ENCODE data around the gene STON1. TPM values are rescaled to one million over a fixed set of nuclear protein-coding genes. Genes with fewer than 3 reads are reported as not detected.
"Not testable (repeated sequence)": the region's sequence is repeated elsewhere in the genome, so short reads cannot be mapped to it uniquely, and the experiment has no call there.

Gene STON1
- total and polyA plus RNA-seq, 3 experiments from 2014 or later = 0.28 to 1.4 (median 0.89) TPM

DNA sequence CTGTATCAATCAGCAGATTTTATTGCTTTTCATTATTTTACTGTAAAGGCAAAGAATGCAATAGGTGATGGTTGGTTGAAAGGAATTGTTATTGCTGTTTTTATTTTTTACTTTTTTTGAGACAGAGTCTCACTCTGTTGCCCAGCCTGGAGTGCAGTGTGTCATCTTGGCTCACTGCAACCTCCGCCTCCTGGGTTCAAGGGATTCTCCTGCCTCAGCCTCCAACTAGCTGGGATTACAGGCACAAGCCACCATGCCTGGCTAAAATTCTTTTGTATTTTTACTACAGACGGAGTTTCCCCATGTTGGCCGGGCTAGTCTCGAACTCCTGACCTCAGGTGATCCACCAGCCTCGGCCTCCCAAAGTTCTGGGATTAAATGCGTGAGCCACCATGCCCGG lies 66.8 kb downstream of the STON1 start:
- H3K4me3 Mint-ChIP-seq; H3K27me3 Mint-ChIP-seq; H3K4me1 ChIP-seq (ENCODE audit: insufficient read depth, low read length); H3K27me3 ChIP-seq (ENCODE audit: insufficient read depth, low read length, poor library complexity, severe bottlenecking); POLR2A ChIA-PET; DNase-seq; H3K4me1 Mint-ChIP-seq; H3K4me3 ChIP-seq (ENCODE audit: low read length); H3K9me3 ChIP-seq (ENCODE audit: low read length); H3K27ac Mint-ChIP-seq; CTCF ChIA-PET; H3K9me3 Mint-ChIP-seq; H3K36me3 Mint-ChIP-seq; H3K27ac ChIP-seq (ENCODE audit: low read depth, low read length); H3K36me3 ChIP-seq (ENCODE audit: insufficient read depth, low read length): not testable (repeated sequence)

- Mint-ChIP-seq H3K4me3 (no peak overlapping the region), H3K27ac (no peak overlapping the region), H3K27me3 (no peaks in the 10 kb centered on the region), H3K9me3 (no peaks in the 10 kb centered on the region), H3K4me1 (no peaks in the 10 kb centered on the region), H3K36me3 (no peaks in the 10 kb centered on the region)
- Histone ChIP-seq H3K4me1 (ENCODE audit: insufficient read depth, low read length) (no peaks in the 10 kb centered on the region), H3K36me3 (ENCODE audit: insufficient read depth, low read length) (no peaks in the 10 kb centered on the region), H3K9me3 (ENCODE audit: low read length) (no peaks in the 10 kb centered on the region), H3K27ac (ENCODE audit: low read depth, low read length) (no peak overlapping the region), H3K4me3 (ENCODE audit: low read length) (no peak overlapping the region), H3K27me3 (ENCODE audit: insufficient read depth, low read length, poor library complexity, severe bottlenecking) (no peaks in the 10 kb centered on the region)
- ChIA-PET CTCF (no interaction called here), POLR2A (no interaction called here)
- no peak for DNase-seq
Observed at GRCh38 chr2:48597492-48597891, 67.5 kb downstream of the STON1 start.

GRCh38 chr2:48600204-48600813 lies 70.4 kb downstream of the STON1 start:
- no peak for DNase-seq
- Mint-ChIP-seq H3K36me3 (no peaks in the 10 kb centered on the region), H3K27ac (no peak overlapping the region), H3K4me3 (no peak overlapping the region), H3K4me1 (no peaks in the 10 kb centered on the region), H3K27me3 (no peaks in the 10 kb centered on the region), H3K9me3 (no peaks in the 10 kb centered on the region)
- POLR2A ChIA-PET = no interaction called here
- CTCF ChIA-PET = interaction anchor here (0.8 kb wide), 1 partner anchor 11 kb away, joined by 3 read pairs; no protein-coding TSS in a partner anchor
- H3K36me3 ChIP-seq (ENCODE audit: insufficient read depth, low read length) = no peaks in the 10 kb centered on the region
- H3K27ac ChIP-seq (ENCODE audit: low read depth, low read length) = no peak overlapping the region
- no peak overlapping the region for H3K4me3 ChIP-seq (ENCODE audit: low read length)
- no peaks in the 10 kb centered on the region for H3K9me3 ChIP-seq (ENCODE audit: low read length)
- H3K4me1 ChIP-seq (ENCODE audit: insufficient read depth, low read length) = no peaks in the 10 kb centered on the region
- no peaks in the 10 kb centered on the region for H3K27me3 ChIP-seq (ENCODE audit: insufficient read depth, low read length, poor library complexity, severe bottlenecking)

DNA sequence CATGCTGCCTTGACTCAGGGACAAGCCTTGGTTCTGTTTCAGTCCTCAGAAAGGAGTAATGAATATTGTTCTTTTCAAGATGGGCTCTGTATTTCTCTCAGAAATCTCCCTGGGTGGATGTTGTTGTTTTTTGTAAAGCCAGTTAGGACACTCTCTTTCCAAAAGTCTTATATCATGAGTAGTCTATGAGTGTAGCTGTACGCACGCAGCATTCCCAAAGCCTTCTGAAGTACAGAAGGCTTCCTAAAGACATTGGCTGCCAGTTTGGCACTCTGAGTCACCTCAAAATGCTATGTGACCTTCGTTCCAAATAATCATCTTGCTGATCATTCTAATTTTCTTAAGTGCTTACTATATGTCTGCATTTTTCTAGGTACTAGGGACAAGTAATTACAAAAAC lies 71.0 kb downstream of the STON1 start:
- no peak overlapping the region for H3K4me3 ChIP-seq (ENCODE audit: low read length)
- Mint-ChIP-seq H3K36me3 (no peaks in the 10 kb centered on the region), H3K4me1 (no peaks in the 10 kb centered on the region), H3K27me3 (no peaks in the 10 kb centered on the region), H3K27ac (no peak overlapping the region), H3K4me3 (no peak overlapping the region), H3K9me3 (no peaks in the 10 kb centered on the region)
- ChIA-PET CTCF (no interaction called here), POLR2A (no interaction called here)
- DNase-seq = no peak
- H3K36me3 ChIP-seq (ENCODE audit: insufficient read depth, low read length) = no peaks in the 10 kb centered on the region
- H3K27me3 ChIP-seq (ENCODE audit: insufficient read depth, low read length, poor library complexity, severe bottlenecking) = no peaks in the 10 kb centered on the region
- H3K4me1 ChIP-seq (ENCODE audit: insufficient read depth, low read length) = no peaks in the 10 kb centered on the region
- no peaks in the 10 kb centered on the region for H3K9me3 ChIP-seq (ENCODE audit: low read length)
- no peak overlapping the region for H3K27ac ChIP-seq (ENCODE audit: low read depth, low read length)

DNA sequence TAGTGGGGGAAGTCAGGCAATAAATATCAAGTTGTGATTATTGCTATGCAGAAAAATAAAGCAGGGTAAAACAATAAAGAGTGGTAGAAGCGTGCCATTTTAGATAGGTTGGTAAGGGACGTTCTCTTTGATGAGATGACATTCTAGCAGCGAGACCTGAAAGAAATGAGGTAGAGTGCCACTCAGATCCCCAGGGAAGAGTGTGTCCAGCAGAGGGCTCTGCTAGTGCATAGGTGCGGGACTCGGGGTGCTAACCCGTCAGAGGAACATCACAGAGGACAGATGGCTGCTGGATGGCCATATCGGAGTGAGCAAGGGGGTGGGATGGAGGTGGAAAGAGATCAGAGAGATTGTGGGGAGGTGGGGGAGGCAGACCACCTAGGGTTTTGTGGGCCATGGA lies 71.4 kb downstream of the STON1 start:
- no peaks in the 10 kb centered on the region for H3K36me3 ChIP-seq (ENCODE audit: insufficient read depth, low read length)
- DNase-seq = no peak
- no peaks in the 10 kb centered on the region for H3K9me3 ChIP-seq (ENCODE audit: low read length)
- Mint-ChIP-seq H3K36me3 (no peaks in the 10 kb centered on the region), H3K4me3 (no peak overlapping the region), H3K27ac (no peak overlapping the region), H3K27me3 (no peaks in the 10 kb centered on the region), H3K9me3 (no peaks in the 10 kb centered on the region), H3K4me1 (no peaks in the 10 kb centered on the region)
- H3K4me3 ChIP-seq (ENCODE audit: low read length) = no peak overlapping the region
- ChIA-PET POLR2A (no interaction called here), CTCF (no interaction called here)
- H3K27me3 ChIP-seq (ENCODE audit: insufficient read depth, low read length, poor library complexity, severe bottlenecking) = no peaks in the 10 kb centered on the region
- no peaks in the 10 kb centered on the region for H3K4me1 ChIP-seq (ENCODE audit: insufficient read depth, low read length)
- H3K27ac ChIP-seq (ENCODE audit: low read depth, low read length) = no peak overlapping the region

GRCh38 chr2:48605482-48606175 lies 75.7 kb downstream of the STON1 start:
- no peaks in the 10 kb centered on the region for H3K9me3 ChIP-seq (ENCODE audit: low read length)
- DNase-seq = no peak
- H3K4me1 ChIP-seq (ENCODE audit: insufficient read depth, low read length) = no peaks in the 10 kb centered on the region
- Mint-ChIP-seq H3K27me3 (peaks cover 3 to 6% of the 10 kb centered on the region in 2 donors), H3K4me3 (no peak overlapping the region), H3K27ac (no peak overlapping the region), H3K9me3 (no peaks in the 10 kb centered on the region), H3K4me1 (no peaks in the 10 kb centered on the region), H3K36me3 (no peaks in the 10 kb centered on the region)
- CTCF ChIA-PET = no interaction called here
- POLR2A ChIA-PET = no interaction called here
- no peak overlapping the region for H3K4me3 ChIP-seq (ENCODE audit: low read length)
- H3K27me3 ChIP-seq (ENCODE audit: insufficient read depth, low read length, poor library complexity, severe bottlenecking) = no peaks in the 10 kb centered on the region
- no peaks in the 10 kb centered on the region for H3K36me3 ChIP-seq (ENCODE audit: insufficient read depth, low read length)
- H3K27ac ChIP-seq (ENCODE audit: low read depth, low read length) = no peak overlapping the region

- Mint-ChIP-seq H3K9me3 (no peaks in the 10 kb centered on the region), H3K36me3 (no peaks in the 10 kb centered on the region), H3K4me1 (no peaks in the 10 kb centered on the region), H3K27me3 (peaks cover 3 to 9% of the 10 kb centered on the region in 2 donors), H3K4me3 (no peak overlapping the region), H3K27ac (no peak overlapping the region)
- H3K36me3 ChIP-seq (ENCODE audit: insufficient read depth, low read length) = no peaks in the 10 kb centered on the region
- no peak overlapping the region for H3K4me3 ChIP-seq (ENCODE audit: low read length)
- DNase-seq = no peak
- no peaks in the 10 kb centered on the region for H3K4me1 ChIP-seq (ENCODE audit: insufficient read depth, low read length)
- H3K9me3 ChIP-seq (ENCODE audit: low read length) = no peaks in the 10 kb centered on the region
- POLR2A ChIA-PET = no interaction called here
- CTCF ChIA-PET = no interaction called here
- no peaks in the 10 kb centered on the region for H3K27me3 ChIP-seq (ENCODE audit: insufficient read depth, low read length, poor library complexity, severe bottlenecking)
- no peak overlapping the region for H3K27ac ChIP-seq (ENCODE audit: low read depth, low read length)
Observed at GRCh38 chr2:48607307-48608014, 77.5 kb downstream of the STON1 start.

DNA sequence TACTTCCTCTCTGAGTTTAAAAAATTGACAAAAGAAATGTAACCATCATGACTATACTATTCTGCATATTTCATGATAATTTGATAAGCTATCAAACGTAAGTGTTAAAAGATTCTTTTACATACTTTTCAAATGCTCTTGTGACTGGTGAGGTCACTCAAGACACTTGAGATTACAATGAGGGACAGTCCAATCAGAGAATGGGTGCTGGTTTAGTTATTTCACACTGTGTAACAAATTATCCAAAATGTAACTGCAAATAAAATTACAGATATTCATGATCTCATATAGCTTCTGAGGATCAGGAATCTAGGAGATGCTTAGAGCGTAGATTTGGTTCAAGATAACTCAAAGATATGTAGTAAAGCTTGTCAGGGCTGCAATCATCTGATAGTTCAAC lies 83.3 kb downstream of the STON1 start:
- Mint-ChIP-seq H3K27me3 (peaks cover 3 to 10% of the 10 kb centered on the region in 2 donors), H3K36me3 (no peaks in the 10 kb centered on the region), H3K27ac (no peak overlapping the region), H3K4me3 (no peak overlapping the region), H3K4me1 (no peaks in the 10 kb centered on the region), H3K9me3 (peaks cover 0 to 3% (median 0%) of the 10 kb centered on the region in 5 donors)
- H3K4me3 ChIP-seq (ENCODE audit: low read length) = no peak overlapping the region
- H3K4me1 ChIP-seq (ENCODE audit: insufficient read depth, low read length) = no peaks in the 10 kb centered on the region
- ChIA-PET POLR2A (no interaction called here), CTCF (no interaction called here)
- no peaks in the 10 kb centered on the region for H3K27me3 ChIP-seq (ENCODE audit: insufficient read depth, low read length, poor library complexity, severe bottlenecking)
- H3K36me3 ChIP-seq (ENCODE audit: insufficient read depth, low read length) = no peaks in the 10 kb centered on the region
- DNase-seq = no peak
- H3K9me3 ChIP-seq (ENCODE audit: low read length) = no peaks in the 10 kb centered on the region
- no peak overlapping the region for H3K27ac ChIP-seq (ENCODE audit: low read depth, low read length)
